ENCODE data around the gene KNL1. TPM values are rescaled to one million over a fixed set of nuclear protein-coding genes. Genes with fewer than 3 reads are reported as not detected.

KNL1 gene
- polyA plus RNA-seq, 4 donors = 18.2 to 22.7 (median 20.2) TPM

Other genes starting within 250 kb of the KNL1 start
- not detected for gene PHGR1, start 243.2 kb upstream of the KNL1 start, polyA plus RNA-seq (ENCODE audit: insufficient read length in 4 of 4)
- gene DISP2, start 236.0 kb upstream of the KNL1 start, polyA plus RNA-seq (ENCODE audit: insufficient read length in 4 of 4) = 1 to 10 TPM in 1 of 4 donors, under 1 TPM in 3; 0.18 to 1.3 (median 0.62) TPM
- 10 to 100 TPM; 29.5 to 34.7 (median 31.0) TPM for gene KNSTRN, start 211.5 kb upstream of the KNL1 start, polyA plus RNA-seq (ENCODE audit: insufficient read length in 4 of 4)
- 10 to 100 TPM; 63.3 to 79.3 (median 72.3) TPM for gene IVD, start 188.5 kb upstream of the KNL1 start, polyA plus RNA-seq (ENCODE audit: insufficient read length in 4 of 4)
- 10 to 100 TPM; 20.2 to 27.4 (median 21.7) TPM for gene BAHD1, start 153.3 kb upstream of the KNL1 start, polyA plus RNA-seq (ENCODE audit: insufficient read length in 4 of 4)
- gene CHST14, start 123.3 kb upstream of the KNL1 start, polyA plus RNA-seq (ENCODE audit: insufficient read length in 4 of 4) = 10 to 100 TPM; 34.6 to 42.8 (median 39.7) TPM
- 10 to 100 TPM; 25.9 to 30.1 (median 27.7) TPM for gene CCDC32, start 29.2 kb upstream of the KNL1 start, polyA plus RNA-seq (ENCODE audit: insufficient read length in 4 of 4)
- gene RPUSD2, start 24.9 kb upstream of the KNL1 start, polyA plus RNA-seq (ENCODE audit: insufficient read length in 4 of 4) = 10 to 100 TPM; 11.1 to 14.4 (median 12.6) TPM
- 10 to 100 TPM; 10.8 to 14.0 (median 12.7) TPM for gene RAD51, start 100.9 kb downstream of the KNL1 start, polyA plus RNA-seq (ENCODE audit: insufficient read length in 4 of 4)
- gene RMDN3, start 161.0 kb downstream of the KNL1 start, polyA plus RNA-seq (ENCODE audit: insufficient read length in 4 of 4) = 10 to 100 TPM; 38.9 to 43.9 (median 39.2) TPM
- 10 to 100 TPM; 33.4 to 59.2 (median 36.9) TPM for gene GCHFR, start 169.8 kb downstream of the KNL1 start, polyA plus RNA-seq (ENCODE audit: insufficient read length in 4 of 4)
- 1 to 10 TPM; 2.0 to 2.8 (median 2.2) TPM for gene C15orf62, start 175.7 kb downstream of the KNL1 start, polyA plus RNA-seq (ENCODE audit: insufficient read length in 4 of 4)
- 10 to 100 TPM; 25.4 to 28.4 (median 28.0) TPM for gene ZFYVE19, start 212.8 kb downstream of the KNL1 start, polyA plus RNA-seq (ENCODE audit: insufficient read length in 4 of 4)
- gene DNAJC17, start 213.2 kb downstream of the KNL1 start, polyA plus RNA-seq (ENCODE audit: insufficient read length in 4 of 4) = 10 to 100 TPM; 34.2 to 40.4 (median 35.9) TPM
- under 1 TPM; 0.46 to 0.61 (median 0.52) TPM for gene PPP1R14D, start 234.5 kb downstream of the KNL1 start, polyA plus RNA-seq (ENCODE audit: insufficient read length in 4 of 4)
- 10 to 100 TPM; 61.5 to 79.5 (median 71.2) TPM for gene SPINT1, start 249.8 kb downstream of the KNL1 start, polyA plus RNA-seq (ENCODE audit: insufficient read length in 4 of 4)

Measured in right renal pelvis (tissue), 4 donors.